Left renal pelvis (tissue), 4 donors: ENCODE data around the gene LRRC27. TPM values are rescaled to one million over a fixed set of nuclear protein-coding genes. Genes with fewer than 3 reads are reported as not detected.
"Not testable (repeated sequence)": the region's sequence is repeated elsewhere in the genome, so short reads cannot be mapped to it uniquely, and the experiment has no call there.

Experiments used
- DNase-seq, 4 donors: peaks; one replicate each; pipeline ENCODE4 v3.0.0-alpha.2; 2013; ENCODE audit warnings: low read depth in 4 of 4, low spot score in 3 of 4
- polyA plus RNA-seq, 4 donors: library from polyadenylated mRNA; unstranded; fragments of 120-200 nt; gene quantifications; one replicate each; pipeline ENCODE4 v1.2.1, GENCODE V29; 2013; ENCODE audit not compliant: insufficient read length in 4 of 4

LRRC27 gene
- polyA plus RNA-seq, 4 donors: 14.2 to 34.7 (median 25.4) TPM

DNA sequence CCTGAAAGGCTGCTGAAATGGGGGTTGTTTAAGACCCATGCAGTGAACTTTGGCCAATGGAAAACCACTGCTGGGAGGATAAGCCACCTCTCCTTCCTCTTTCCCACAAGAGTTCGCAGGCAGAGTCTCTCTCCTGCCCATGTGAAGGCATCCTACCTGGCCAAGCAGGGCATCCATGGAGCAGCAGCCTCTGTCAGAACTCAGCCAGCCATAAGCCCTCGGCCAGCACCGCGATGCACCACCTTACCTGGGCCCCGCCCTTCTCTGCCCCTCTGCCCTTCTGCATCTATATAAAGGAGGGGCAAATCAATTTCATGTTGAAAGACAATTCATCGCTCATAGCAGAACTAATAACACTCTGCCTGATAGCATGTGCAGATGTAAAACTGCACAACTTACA, 18.1 kb upstream of the LRRC27 start:
- DNase-seq: no peak

DNA sequence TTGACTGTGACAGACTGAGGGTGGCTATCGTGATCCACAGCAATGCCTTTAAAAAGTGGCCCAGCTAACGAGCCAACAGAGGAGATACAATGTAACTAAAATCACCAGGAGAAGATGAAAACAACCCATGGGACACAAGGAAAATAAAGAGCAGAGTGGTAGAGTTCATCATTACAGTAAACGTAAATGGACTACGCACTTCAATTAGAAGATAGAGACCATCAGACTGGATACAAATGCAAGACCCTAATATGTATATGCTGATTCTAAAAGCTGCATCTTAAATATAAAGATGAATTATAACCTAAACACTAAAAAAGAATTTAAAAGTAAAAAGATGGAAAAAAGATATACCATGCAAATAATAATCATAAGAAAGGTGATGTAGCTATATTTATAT, 17.7 kb upstream of the LRRC27 start:
- DNase-seq: no peak

DNA sequence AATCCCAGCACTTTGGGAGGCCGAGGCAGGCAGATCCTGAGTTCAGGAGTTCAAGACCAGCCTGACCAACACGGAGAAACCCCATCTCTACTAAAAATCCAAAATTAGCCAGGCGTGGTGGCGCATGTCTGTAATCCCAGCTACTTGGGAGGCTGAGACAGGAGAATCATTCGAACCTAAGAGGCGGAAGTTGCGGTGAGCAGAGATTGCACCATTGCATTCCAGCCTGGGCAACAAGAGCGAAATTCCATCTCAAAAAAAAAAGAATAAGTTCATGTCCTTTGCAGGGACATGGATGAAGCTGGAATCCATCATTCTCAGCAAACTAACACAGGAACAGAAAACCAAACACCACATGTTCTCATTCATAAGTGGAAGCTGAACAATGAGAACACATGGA, 17.1 kb upstream of the LRRC27 start:
- DNase-seq: not testable (repeated sequence)

DNA sequence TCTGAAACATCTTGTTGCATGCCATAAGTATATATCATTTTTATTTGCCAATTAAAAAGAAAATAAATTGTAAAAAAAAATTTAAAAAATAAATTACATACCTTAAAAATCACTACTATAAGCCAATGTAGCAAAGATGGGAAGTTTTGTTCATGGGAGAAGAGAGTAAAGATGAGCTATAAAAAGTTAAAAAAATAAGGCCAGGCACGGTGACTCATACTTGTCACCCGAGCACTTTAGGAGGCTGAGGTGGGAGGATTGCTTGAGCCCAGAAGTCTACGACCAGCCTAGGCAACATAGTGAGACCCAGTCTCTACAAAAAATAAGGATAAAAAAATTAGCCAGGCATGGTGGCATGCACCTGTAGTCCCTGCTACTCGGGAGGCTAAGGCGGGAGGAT, 15.9 kb upstream of the LRRC27 start:
- no peak for DNase-seq

- DNase-seq: not testable (repeated sequence)
Measured at GRCh38 chr10:132317477-132317876, 14.5 kb upstream of the LRRC27 start.

DNA sequence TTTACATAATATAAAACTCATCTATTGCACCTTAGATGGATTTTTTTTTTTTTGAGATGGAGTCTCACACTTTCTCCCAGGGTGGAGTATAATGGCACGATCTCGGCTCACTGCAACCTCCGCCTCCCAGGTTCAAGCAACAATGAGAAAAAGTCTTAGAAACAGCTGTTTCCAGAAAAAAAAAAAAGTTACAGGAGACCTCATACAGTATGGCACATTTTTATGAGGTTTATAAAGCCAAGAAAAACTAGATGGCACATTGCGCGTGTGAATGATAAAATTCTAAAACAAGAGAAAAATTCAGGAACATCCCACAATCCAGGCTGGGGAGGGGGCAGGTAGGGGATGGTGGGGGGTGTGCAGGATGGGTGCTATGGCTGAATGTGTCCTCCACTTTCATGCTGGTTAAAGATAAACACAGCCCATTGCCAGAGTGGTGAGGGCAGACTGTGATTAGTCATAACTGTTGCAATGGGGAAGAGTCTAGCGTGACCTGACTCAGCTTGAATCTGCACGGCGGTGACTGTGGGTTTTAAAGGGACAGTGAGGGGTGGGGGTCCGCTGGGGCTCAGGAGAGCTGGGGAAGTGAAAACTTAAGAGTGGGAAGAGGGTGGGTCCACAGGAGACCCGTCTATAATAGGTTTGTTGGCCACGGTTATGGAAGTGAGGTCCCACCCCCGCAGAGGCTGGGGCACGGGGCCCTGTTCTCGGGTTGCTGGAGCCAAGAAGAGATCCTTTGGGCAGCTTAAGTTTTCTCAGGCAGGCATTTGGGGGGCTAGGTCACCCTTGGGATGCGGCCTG, 11.9 kb upstream of the LRRC27 start:
- DNase-seq: no peak

GRCh38 chr10:132320654-132321469, 11.1 kb upstream of the LRRC27 start:
- no peak for DNase-seq

DNA sequence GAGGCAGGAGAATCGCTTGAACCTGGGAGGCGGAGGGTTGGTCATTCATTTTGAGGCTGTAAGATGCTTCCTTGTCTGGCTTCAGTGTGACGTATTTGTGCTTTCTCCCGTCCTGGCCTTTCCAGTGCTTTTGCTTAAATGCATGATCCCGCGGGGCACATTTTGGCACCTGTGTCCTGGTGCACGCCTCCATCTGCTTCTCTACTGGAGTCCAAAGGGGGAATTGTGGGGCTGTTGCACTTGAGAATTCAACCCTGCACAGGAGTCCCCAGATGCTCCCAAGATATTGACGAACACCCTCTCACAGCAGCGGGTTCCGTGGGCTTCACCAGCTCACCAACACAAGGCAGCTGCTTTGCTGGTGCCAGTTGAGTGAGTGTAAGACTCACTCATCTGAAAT, 10.3 kb upstream of the LRRC27 start:
- no peak for DNase-seq

- no peak for DNase-seq
Measured at GRCh38 chr10:132322586-132323048, 9.4 kb upstream of the LRRC27 start.

DNA sequence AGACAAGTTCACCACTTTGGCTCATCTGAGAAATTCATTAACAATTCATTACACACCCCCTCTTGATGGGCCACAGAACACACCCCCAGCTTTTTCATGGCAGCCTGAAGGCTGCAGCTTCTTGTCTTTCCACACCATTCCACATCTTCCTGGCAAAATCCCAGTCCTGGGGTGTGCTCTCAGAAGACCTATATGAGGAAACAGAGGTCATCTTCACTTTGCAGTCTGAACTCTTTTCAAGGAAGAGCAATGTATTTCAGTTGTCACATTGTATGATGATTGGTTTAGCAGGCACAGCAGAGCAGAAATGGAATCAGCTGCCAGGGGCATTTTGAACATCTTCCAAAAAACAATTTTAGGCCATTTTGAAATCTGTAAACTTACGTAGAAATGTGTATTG, 7.8 kb upstream of the LRRC27 start:
- no peak for DNase-seq

DNA sequence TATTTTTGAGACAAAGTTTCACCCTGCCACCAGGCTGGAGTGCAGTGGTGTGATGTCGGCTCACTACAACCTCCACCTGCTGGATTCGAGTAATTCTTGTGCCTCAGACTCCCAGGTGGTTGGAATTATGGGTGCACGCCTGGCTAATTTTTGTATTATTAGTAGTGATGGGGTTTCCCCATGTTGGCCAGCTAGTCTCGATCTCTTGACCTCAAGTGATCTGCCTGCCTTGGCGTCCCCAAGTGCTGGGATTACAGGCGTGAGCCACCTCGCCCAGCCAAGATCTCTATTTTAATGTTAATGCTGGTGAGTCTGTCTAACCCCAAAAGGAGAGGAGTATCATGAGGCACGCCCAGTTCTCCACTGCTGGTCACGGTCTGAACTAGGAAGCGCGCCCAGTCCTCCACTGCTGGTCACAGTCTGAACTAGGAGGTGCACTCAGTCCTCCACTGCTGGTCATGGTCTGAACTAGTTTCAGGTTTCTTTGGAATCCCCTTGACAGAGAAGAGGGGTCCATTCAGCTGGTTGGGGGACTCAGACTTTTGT, 5.6 kb upstream of the LRRC27 start:
- DNase-seq: no peak

DNA sequence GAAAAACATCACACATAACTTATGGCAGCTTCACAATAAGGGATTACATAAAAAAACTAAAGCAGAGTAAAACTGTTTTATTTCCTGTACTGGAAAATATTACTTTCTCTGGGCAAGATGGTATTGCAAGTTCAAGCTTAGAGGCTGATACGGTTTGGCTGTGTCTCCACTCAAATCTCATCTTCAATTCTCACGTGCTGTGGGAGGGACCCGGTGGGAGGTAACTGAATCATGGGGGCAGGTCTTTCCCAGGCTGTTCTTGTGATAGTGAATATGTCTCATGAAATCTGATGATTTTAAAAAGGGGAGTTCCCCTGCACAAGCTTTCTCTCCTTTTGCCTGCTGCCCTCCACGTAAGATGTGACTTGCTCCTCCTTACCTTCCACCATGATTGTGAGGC, 5.1 kb upstream of the LRRC27 start:
- DNase-seq: no peak

GRCh38 chr10:132328106-132328505, 3.9 kb upstream of the LRRC27 start:
- no peak for DNase-seq

DNA sequence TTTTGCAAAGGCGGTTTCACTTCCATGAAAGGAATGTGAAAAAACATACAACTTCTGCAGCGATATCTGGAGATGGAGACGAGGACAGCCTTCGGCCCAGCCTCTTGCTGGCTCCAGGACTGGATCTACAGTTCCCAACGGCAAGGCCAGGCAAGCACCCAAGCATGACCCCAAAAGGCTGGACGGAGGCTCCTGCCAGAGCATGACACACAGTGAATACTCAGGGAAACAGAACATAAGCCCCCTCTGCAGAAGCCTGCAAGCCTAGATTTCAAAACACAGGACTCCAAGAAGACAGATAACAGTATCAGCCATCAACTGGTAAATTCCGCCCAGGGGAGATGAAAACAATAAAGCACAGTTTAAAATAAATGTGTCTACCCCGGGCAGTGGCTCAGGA, 3.3 kb upstream of the LRRC27 start:
- DNase-seq: no peak

DNA sequence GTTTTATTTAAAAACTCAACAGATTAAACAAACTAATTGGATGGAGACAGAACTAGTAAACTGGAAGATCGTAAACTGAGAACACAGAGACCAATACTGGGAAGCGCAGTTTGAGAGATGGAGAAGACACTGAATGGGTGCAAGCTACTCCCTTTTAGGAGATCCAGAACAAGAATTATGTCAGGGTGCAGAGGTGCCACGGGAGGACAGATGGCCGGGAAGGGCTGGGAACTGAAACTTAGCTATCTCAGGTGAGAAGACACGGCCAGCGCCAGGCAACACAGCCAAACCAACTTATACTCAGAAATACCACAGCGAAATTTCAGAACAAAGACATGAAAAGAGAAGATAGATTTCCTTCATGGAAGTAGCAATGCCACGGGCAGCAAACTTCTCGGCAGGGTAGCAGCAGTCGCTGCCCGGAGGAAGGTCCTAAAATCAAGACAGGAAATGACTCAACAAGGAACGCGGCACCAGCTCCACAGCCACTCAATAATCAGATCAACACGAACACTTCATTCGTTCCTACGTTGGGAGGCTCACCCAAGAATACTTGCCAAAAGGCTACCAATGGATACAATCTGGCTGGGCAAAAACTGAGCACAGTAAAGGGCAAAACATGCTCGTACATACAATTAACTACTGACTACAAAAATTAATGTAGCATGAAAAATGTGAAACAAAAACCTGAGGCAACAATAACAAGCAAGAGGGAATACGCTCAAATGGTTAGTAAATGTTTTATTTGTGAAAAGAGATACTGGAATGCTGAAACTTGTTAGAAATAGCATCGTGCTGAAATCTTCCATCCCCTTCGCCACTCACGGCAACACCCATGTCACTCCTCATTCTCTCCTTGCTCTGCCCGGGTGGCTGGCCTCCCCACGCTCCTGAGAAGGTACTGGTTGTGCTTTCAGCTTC, 2.2 kb upstream of the LRRC27 start:
- DNase-seq: no peak

DNA sequence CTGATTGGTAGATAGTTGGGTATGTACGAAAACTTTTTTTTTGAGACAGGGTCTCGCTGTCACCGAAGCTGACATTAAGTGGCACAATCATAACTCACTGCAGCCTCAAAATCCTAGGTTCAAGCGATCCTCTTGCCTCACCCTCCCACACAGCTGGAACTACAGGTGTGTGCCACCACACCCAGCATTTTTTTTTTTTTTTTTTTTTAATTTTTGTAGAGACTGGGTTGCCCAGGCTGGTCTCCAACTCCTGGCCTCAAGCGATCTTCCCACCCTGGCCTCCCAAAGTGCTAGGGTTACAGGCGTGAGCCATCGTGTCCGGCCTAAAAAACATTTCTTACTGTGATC, 1.5 kb upstream of the LRRC27 start:
- no peak for DNase-seq

DNA sequence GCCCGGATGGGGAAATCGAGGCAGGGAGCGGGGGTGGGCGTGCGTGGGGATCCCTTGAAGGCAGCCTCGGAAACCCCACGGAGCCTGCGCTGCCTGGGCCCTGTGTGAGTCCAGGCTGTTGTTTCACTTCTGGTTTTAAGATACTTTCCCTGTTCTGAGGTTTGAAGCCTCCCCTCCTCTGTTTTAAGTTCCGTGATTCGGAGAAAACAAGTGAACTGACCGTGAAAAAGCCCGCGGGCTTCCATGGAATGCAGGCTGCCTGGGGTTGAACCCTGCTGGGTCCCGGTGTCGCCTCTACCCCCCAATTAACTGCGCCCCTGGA, 401 bp downstream of the LRRC27 start:
- DNase-seq: no peak

DNA sequence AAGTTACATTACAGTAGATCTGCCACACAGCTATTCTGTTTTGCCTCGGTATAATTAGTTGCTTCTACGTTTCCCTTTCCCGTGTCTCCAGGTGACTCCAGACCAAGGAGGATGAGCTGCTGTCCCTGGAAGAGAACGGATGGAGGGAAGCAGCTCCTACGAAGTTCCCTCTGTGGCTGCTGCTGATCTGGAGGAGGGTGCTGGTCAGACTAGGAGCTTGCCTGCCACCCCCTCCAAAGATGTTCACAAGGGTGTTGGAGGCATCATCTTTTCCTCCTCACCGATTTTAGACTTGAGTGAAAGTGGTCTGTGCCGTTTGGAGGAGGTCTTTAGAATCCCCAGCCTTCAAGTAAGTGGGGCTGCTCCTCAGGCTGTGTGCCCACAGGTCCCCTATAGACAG, 1.4 kb downstream of the LRRC27 start:
- DNase-seq: no peak

GRCh38 chr10:132334631-132335188, 2.7 kb downstream of the LRRC27 start:
- DNase-seq: no peak

- no peak for DNase-seq
Measured at GRCh38 chr10:132335189-132336063, 3.4 kb downstream of the LRRC27 start.
